Suppressor macrophage treated with lipopolysaccharide for 1 hour (primary cell): ENCODE measurements around the gene SCCPDH.

Experiments used
- DNase-seq, 3 donors: peaks; one replicate each; pipeline ENCODE4 v3.0.0-alpha.2; 2020 to 2022

The SCCPDH gene

DNA sequence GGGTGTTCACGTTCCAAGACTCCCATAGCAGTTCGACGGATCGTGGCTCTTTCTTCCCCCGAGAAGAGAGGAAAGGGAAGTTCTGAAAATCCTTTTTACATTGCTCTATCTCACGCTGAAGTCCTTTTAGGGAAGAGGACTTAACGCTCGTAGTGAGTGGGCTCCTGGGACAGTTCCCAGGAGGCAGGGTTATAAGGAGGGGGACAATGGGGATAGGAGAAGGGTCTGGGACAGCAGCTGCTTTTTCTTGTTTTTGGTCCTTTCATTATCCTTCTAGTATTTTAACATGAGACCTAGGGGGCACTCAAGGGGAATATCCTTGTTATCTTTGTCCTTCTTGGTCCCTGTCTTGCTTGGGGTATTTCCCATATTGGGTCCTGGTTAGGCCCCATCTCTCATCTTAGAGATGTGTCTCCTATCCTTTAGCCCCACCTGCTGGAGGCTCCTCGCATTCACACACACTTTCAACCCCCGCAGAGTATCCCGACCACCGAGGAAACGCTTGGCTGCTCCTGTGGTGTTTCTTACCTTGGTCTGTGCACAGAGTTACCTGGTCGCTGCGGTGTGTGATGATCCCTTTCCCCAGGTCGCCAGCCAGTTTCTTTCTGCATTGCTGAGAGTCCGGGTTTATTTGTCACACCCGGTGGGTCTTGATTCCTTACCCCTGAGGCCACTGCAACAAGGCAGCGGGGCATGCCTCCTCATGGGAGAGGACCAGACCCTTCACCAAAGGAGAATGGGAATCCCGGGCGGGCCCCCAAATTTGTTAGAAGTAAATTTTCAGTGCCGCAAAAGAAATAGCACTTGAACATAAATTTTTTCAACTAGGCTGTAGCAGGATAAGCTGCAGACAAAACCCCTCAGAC is 29.7 kb downstream of the SCCPDH start:
- peak; percentile 70 to 83 (median 77) for DNase-seq

GRCh38 chr1:246755419-246755818 is 31.2 kb downstream of the SCCPDH start:
- no peak for DNase-seq

- peak; percentile 39 to 49 (median 46) for DNase-seq
Measured at GRCh38 chr1:246760422-246761347, 36.5 kb downstream of the SCCPDH start.

- DNase-seq = no peak
Measured at GRCh38 chr1:246761396-246761795, 37.2 kb downstream of the SCCPDH start.

- no peak for DNase-seq
Measured at GRCh38 chr1:246765521-246765920, 41.3 kb downstream of the SCCPDH start.

DNA sequence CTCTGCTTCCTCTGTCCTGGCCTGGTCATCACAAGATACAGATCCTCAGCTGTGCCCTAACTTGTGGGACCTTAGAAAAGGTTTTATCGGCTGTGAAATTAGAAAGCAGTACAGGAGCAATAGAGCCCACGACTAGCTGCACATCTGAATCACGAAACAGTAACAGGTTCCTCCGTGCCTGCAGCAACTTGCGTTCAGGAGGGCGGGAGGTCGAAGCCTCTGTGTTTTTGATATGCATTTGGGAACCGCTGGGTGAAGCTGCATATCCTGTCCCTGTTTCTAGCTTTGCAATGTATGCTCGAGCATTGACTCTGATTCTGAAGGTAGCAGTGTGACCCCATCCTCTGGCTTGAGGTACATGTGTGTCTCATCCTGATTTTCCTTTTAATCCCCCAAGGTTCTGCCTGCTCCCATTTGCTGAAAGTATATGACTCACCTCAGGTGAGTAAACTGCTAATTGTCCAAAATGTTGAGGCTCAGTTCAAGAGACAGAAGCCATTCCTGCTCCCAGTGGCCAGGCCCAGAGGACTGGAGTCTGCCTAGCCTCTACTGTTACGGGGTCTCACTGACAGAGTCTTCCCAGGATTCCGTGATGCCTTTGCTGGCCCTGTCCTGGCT is 44.3 kb downstream of the SCCPDH start:
- DNase-seq = no peak

GRCh38 chr1:246769306-246769705 is 45.1 kb downstream of the SCCPDH start:
- no peak for DNase-seq

DNA sequence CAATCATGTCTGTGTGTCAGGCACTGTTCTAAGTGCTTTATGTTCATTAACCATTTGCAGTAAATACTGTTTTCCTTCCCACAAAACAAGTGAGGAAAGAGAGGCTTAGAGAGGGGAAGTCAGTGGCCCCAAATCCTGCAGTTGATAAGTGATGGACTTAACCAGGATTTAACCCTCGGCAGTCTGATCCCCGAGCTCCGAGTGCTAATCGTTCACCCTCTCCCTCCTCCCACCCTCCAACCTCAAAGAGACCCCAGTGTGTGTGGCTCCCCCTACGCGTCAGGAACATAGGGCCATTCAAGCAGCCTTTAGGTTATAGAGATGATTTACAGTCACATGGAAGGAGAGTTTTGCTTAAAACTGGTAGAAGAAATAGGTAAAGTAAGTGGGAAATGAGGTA is 47.2 kb downstream of the SCCPDH start:
- no peak for DNase-seq

- DNase-seq = no peak
Measured at GRCh38 chr1:246772686-246773085, 48.5 kb downstream of the SCCPDH start.

DNA sequence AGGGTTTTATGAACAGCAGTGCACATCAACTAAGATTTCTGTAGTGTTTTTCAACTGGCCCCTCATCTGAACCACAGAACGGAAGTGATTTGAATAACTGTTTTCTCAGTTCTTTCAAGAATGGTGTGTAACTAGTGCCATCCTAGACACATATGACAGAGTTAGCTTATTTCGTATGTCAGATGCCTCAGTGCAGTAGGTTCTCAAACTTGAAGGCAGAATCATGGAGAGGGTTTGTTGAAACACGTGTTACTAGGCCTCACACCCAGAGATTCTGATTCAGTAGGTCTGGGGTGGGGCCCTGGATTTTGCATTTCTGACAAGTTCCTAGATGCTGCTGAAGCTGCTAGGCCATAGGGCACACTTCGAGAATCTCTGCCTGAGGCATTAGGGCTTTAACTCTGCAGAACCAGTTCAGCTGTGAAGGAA is 49.0 kb downstream of the SCCPDH start:
- no peak for DNase-seq

GRCh38 chr1:246775531-246776385 is 51.5 kb downstream of the SCCPDH start:
- DNase-seq = no peak

DNA sequence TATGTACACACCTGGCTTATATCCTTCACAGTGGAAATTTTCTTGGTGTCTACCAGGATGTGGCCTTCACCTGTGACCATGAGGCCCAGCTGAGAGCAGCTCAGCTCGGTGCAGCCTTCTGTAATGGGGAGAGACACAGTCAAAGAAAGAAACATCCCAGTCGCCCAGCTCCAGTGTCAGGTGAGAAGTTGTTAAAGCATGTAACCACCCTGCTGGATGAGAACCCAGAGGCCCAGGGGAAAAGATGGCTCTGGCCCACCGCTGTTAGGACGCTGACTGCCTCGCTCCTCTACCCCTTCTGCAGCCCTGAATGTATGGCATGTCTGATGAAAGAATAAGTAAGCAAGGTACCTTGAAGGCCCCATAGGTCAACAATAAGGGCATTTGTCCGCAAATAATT is 52.7 kb downstream of the SCCPDH start:
- DNase-seq = no peak

DNA sequence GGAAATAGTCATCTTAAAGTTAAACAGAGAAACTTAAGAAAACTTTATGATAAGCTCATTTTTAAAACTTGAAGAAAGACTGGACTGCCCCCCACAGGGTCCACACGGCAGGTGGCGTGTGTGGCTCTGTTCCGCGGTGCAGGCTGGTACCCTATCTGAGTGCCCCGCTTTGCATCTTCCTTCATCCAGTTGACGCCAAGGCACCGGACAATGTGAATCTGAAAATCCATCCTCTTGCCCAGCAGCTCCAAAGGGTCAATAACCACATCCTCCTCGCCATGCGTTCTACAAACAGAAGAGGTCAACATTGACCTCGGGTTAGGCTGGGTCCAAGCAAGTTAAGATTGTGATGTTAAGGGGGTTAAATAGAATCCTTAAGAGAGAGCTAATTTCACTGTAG is 54.5 kb downstream of the SCCPDH start:
- no peak for DNase-seq

DNA sequence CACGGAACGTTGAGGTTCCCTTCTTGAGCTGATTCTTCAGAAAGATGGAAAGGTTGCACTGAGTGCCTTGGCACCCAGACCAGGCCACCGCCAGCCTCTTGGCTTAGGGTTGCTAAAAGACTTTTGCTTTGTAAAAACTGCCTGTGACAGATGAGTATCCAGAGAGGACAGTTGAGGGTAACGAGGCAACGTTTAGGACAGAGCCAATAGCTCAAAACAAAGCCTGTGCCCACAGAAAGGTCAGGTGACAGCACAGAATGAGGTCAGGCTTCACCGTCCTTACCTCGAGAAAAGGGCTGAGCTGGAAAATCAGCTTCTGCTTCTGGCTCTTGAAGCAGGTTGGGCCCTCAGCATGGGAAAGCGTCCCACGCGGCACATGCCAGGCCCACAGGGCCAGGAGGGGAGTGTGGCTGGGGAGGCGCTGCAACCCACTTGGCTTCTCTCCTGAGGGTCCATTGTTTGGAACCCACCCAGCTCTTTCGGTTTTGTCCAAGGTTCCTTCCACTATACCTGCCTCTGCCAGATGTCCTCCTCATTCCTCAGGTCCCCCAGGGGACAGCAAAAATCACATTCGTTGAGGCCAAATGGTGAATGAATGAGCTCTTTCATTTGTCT is 55.5 kb downstream of the SCCPDH start:
- no peak for DNase-seq

GRCh38 chr1:246780264-246780663 is 56.1 kb downstream of the SCCPDH start:
- no peak for DNase-seq

- no peak for DNase-seq
Measured at GRCh38 chr1:246781212-246781611, 57.0 kb downstream of the SCCPDH start.

- DNase-seq = peak in 2 of 3 donors; percentile 17 to 22
Measured at GRCh38 chr1:246782120-246782900, 58.1 kb downstream of the SCCPDH start.

DNA sequence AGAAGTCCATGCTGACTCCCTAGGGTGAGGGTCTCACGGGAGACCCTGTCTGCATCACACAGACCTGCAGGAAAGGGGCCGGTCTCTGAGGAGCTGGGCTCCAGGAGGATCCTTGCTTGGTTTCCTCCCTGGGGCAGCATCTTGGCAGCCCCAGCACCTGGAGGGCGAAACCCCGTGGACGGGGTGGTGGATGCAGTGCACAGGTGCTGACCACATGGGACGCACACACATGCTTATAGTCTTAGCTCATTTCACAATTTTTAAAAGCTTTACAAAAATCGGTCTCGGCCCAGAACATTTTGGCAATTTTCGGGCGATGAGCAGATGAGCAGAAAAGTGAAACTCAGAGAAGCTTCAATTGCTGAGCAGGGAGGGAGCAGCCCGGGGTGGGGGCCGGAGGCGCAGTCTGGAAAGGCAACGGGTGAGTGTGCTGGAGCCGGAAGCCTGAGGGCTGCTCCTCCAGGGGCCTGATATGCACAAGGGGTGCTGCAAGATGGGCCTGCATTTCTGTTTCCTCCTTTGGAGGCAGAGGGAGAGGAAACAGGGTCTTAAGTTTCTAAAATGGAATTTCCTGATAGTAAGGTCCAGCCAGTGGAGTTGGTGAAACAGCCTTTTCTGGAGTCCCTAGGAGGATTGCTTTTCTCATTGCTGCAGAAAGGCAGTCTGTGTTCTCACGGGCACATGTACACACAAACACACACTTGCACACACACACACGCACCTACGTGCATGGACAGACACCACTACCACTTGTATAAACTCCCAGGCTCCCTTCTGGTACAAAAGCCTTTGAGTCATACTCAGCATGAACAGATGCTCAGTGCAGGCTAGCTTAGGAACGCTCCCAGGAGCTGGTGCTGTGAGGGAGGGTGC is 60.6 kb downstream of the SCCPDH start:
- DNase-seq = peak in 2 of 3 donors; percentile 19 to 47

DNA sequence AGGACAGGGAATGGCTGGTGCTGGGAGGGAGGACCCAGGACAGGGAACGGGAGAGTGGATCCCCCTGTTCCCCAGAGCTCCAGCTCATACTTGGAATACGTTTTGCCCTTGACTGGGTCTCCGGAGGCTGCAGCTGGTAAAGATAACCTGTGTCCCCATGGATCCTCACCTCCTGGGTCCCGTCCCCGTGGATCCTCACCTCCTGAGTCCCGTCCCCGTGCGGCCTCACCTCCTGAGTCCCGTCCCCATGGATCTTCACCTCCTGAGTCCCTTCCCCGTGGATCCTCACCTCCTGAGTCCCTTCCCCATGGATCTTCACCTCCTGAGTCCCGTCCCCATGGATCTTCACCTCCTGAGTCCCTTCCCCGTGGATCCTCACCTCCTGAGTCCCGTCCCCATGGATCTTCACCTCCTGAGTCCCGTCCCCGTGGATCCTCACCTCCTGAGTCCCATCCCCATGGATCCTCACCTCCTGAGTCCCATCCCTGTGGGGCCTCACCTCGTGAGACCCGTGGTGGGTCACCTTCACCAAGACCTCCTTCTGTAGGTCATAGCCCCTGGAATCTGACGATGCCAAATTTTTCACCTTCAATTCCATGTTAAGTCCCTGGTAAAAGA is 61.4 kb downstream of the SCCPDH start:
- peak in 2 of 3 donors; percentile 9 to 32 for DNase-seq
